K562 (cell line): Measurements from ENCODE around the gene RBM19. TPM values are rescaled to one million over a fixed set of nuclear protein-coding genes. Genes with fewer than 3 reads are reported as not detected.
A peak's percentile ranks its signal among the peaks of the same experiment; 100 is the strongest.

Experiments used
- ATAC-seq: fragments of 200-7000 bp; cut with Tn5 transposase; 3 replicates; pipeline ENCODE4 v1.9.1; 2020; ENCODE audit warnings: moderate library complexity
- BruUV-seq: library from RNA; stranded (reverse); fragments of 400-500 nt; replicated peaks from 2 replicates; lab custom pipeline; 2021; lab: Mats Ljungman, UMichigan
- CTCF ChIA-PET: fragments of 300-600 bp; formaldehyde crosslinking; extraction: SDS; loops from one replicate; lab custom pipeline; 2021; ENCODE audit warnings: low intra/inter-chr PET ratio; lab: Yijun Ruan, JAX
- POLR2A ChIA-PET: fragments of 300-600, 350-650 bp; sonication (Branson Sonifier 250); formaldehyde crosslinking; extraction: SDS; loops from one replicate; lab custom pipeline; 2021; ENCODE audit warnings: antibody characterized with exemption, inconsistent platforms; lab: Yijun Ruan, JAX
- DNase-seq, 4 experiments: peaks; one replicate each; pipeline versions ENCODE4 v3.0.0 to v3.0.0-alpha.2; 2011 to 2018; ENCODE audit warnings: low spot score in 3 of 4, mixed read lengths in 3 of 4; ENCODE audit errors: extremely low read depth in 1 of 4
- FAIRE-seq: peaks from 2 replicates; lab custom pipeline; 2011; peaks lifted over from hg19 to GRCh38; lab: Jason Lieb, UNC
- H2AFZ ChIP-seq: 2 replicates; pipeline ENCODE4 v1.6.0; 2011; ENCODE audit warnings: low read depth, low read length, control low read depth, inconsistent platforms
- H3K27ac ChIP-seq: fragments of 200-600 bp; 3 replicates; pipeline ENCODE4 v1.8.0; 2011; ENCODE audit warnings: low read depth, mild to moderate bottlenecking, control low read depth, inconsistent platforms, low read length, moderate library complexity, mixed read lengths; ENCODE audit errors: extremely low read depth
- H3K27me3 ChIP-seq, 2 experiments: fragments of 300-600 bp in 1 of 2; 2 replicates in 1 of 2; 3 replicates in 1 of 2; pipeline versions ENCODE4 v1.6.0 to v1.8.0; 2011; ENCODE audit warnings: inconsistent platforms in 2 of 2, low read length in 2 of 2, mild to moderate bottlenecking in 1 of 2, mixed read lengths in 1 of 2, moderate library complexity in 1 of 2; ENCODE audit not compliant: control insufficient read depth in 2 of 2, insufficient read depth in 2 of 2
- H3K36me3 ChIP-seq: fragments of 300-600 bp; 3 replicates; pipeline ENCODE4 v1.8.0; 2011; ENCODE audit warnings: mild to moderate bottlenecking, low read length, inconsistent platforms; ENCODE audit not compliant: control insufficient read depth, insufficient read depth
- H3K4me1 ChIP-seq, 2 experiments: fragments of 200-600 bp in 1 of 2; replicated peaks in 1 of 2; 2 replicates in 1 of 2; 3 replicates in 1 of 2; pipeline versions ENCODE4 v1.5.1 to v1.8.0; 2011; ENCODE audit warnings: inconsistent platforms in 2 of 2, low read length in 2 of 2, mild to moderate bottlenecking in 1 of 2, mixed read lengths in 1 of 2, moderate library complexity in 1 of 2; ENCODE audit not compliant: control insufficient read depth in 2 of 2, insufficient read depth in 2 of 2
- H3K4me2 ChIP-seq: 2 replicates; pipeline ENCODE4 v1.6.1; 2011; ENCODE audit warnings: low read length, control low read depth, inconsistent platforms, mixed read lengths; ENCODE audit not compliant: insufficient read depth
- H3K4me3 ChIP-seq: fragments of 200-600 bp; sonication (generic), shearing (Covaris generic); 2 replicates; pipeline ENCODE4 v1.5.1; 2016; ENCODE audit warnings: control low read depth, inconsistent platforms
- H3K79me2 ChIP-seq: fragments of 200-600 bp; 3 replicates; pipeline ENCODE4 v1.8.0; 2011; ENCODE audit warnings: low read length, inconsistent platforms; ENCODE audit not compliant: control insufficient read depth, insufficient read depth
- H3K9ac ChIP-seq, 2 experiments: 2 replicates each; pipeline versions ENCODE4 v1.6.0 to v1.6.1; 2011; ENCODE audit warnings: low read depth in 2 of 2, low read length in 2 of 2, control low read depth in 1 of 2, inconsistent platforms in 1 of 2, mild to moderate bottlenecking in 1 of 2, mixed read lengths in 1 of 2; ENCODE audit not compliant: insufficient read depth in 1 of 2
- H3K9me1 ChIP-seq: one replicate; pipeline ENCODE4 v1.6.0; 2011; ENCODE audit warnings: inconsistent platforms, mild to moderate bottlenecking, low read length, moderate library complexity; ENCODE audit not compliant: control insufficient read depth, insufficient read depth
- H3K9me3 ChIP-seq: replicated peaks from 2 replicates; pipeline ENCODE4 v1.5.1; 2011; ENCODE audit warnings: low read depth, low read length, inconsistent platforms; ENCODE audit not compliant: control insufficient read depth, insufficient read depth
- H4K20me1 ChIP-seq: replicated peaks from 2 replicates; pipeline ENCODE4 v1.6.1; 2011; ENCODE audit warnings: low read length, inconsistent platforms, mixed read lengths; ENCODE audit not compliant: control insufficient read depth, insufficient read depth
- CHD7 ChIP-seq: fragments of 200-600 bp; sonication (generic); IDR thresholded peaks from one replicate; pipeline ENCODE4 v1.6.1; 2012; ENCODE audit warnings: mild to moderate bottlenecking, low read depth, low read length, inconsistent platforms
- ZNF785 ChIP-seq: fragments of 250-450 bp; sonication (Bioruptor Pico); IDR thresholded peaks from 2 replicates; pipeline ENCODE4 v1.4.0; 2020; ENCODE audit warnings: mild to moderate bottlenecking
- WGBS: fragments of 100-300 bp; shearing (Covaris generic); methylation state at CpG from one replicate; pipeline ENCODE4 v1.1.6; 2016; ENCODE audit warnings: low coverage, mixed read lengths; ENCODE audit not compliant: insufficient coverage; ENCODE audit errors: missing lambda C conversion rate; 5-methylcytosine and 5-hydroxymethylcytosine counted together
- in situ Hi-C: fragments of 300-500 bp; cut with MboI; formaldehyde crosslinking; loops from 4 replicates; pipeline ENCODE4 v1.15.0; 2018; ENCODE audit warnings: inconsistent platforms, mixed read lengths
- intact Hi-C: fragments of 100-400 bp; cut with micrococcal nuclease; formaldehyde crosslinking; loops from 2 replicates; pipeline ENCODE4 v1.14.2; 2022
- polyA plus RNA-seq, 8 experiments: library from polyadenylated mRNA; depleted of rRNA in 4 of 8; stranded (reverse) in 5 of 8; unstranded in 3 of 8; fragments of >200 nt; fragmentation: Nextera tagmentation in 2 of 8; fragmentation: Illumina TruSeq in 1 of 8; extraction: Ambion mirVana in 2 of 8; extraction: Trizol in 1 of 8; gene quantifications; 2 replicates each; pipeline versions ENCODE4 v1.2.1 to v1.2.3, GENCODE V29; 2011 to 2014; ENCODE audit warnings: inconsistent platforms in 1 of 8, missing spikeins in 1 of 8
- total RNA-seq, 7 experiments: library from RNA; depleted of rRNA in 6 of 7; stranded (reverse); fragments of >200 nt in 6 of 7; fragmentation: Illumina TruSeq in 2 of 7; extraction: Trizol in 2 of 7; gene quantifications; 2 replicates each; pipeline versions ENCODE4 v1.2.1 to v1.2.3, GENCODE V29; 2011 to 2021; ENCODE audit warnings: low replicate concordance in 1 of 7
- TF ChIP-seq, protein P1 (sequence below), 2 experiments: IDR thresholded peaks; 2 replicates each; pipeline ENCODE4 v1.6.1; 2011; ENCODE audit warnings: borderline replicate concordance in 1 of 2, control low read depth in 1 of 2, low read depth in 1 of 2, low read length in 1 of 2, mild to moderate bottlenecking in 1 of 2, mixed read lengths in 1 of 2, moderate library complexity in 1 of 2; ENCODE audit not compliant: insufficient read depth in 1 of 2, insufficient read length in 1 of 2, poor library complexity in 1 of 2, severe bottlenecking in 1 of 2; ENCODE audit errors: extremely low read depth in 1 of 2

The RBM19 gene
- total and polyA plus RNA-seq, 9 of the 15 experiments (the other 6 are each of a cell fraction or from before 2014, with no cell fraction given) = 16.0 to 58.4 (median 37.9) TPM

DNA sequence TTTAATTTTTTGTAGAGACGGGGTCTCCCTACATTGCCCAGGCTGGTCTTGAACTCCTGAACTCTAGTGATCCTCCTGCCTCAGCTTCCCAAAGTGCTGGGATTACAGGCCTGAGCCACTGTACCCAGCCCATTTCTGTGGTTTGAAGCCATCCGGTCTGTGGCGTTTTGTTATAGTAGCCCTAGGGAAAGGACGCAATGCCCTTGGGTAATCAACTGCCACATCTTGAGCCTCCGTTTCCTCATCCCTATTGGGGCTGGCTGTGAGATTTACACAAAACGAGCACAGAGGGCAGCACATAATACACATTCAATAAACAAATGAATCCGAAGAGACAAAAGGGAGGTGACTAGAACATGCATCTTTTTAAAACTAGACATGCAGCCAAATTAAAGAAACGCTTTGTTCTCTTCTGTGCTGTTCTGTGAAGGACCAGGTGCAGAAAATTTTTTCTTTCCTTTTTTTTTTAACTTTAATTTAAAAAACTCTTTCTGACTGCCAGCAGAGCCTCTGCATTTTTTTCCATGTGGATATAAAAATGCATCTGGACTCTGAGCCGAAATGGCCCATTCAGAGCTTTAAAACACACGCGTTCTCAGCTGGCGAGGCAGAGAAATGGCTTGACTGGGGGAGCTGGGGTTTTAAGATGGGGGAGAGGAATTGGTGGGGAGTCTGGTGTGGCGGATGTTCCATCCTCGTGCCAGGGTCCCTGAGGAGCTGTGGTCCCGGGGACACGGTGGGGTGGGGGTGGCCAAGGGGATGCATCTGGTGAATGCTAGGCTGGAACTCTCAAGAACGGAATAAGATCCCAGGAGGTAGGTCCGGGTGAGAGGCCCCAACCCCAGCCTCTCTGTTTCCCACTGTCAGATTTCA, 119.0 kb downstream of the RBM19 start:
- no peak for ATAC-seq
- FAIRE-seq = no peak
- TF ChIP-seq ZNF785 (CRISPR knock-in tag) (no peak), CHD7 (no peak)
- TF ChIP-seq, protein P1, sequence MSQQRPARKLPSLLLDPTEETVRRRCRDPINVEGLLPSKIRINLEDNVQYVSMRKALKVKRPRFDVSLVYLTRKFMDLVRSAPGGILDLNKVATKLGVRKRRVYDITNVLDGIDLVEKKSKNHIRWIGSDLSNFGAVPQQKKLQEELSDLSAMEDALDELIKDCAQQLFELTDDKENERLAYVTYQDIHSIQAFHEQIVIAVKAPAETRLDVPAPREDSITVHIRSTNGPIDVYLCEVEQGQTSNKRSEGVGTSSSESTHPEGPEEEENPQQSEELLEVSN (IDR thresholded peaks at IDR 0.05; ENCODE audit: borderline replicate concordance in 1 of 2, extremely low read depth in 1 of 2, insufficient read depth in 1 of 2, insufficient read length in 1 of 2, low read depth in 1 of 2, low read length in 1 of 2, poor library complexity in 1 of 2, severe bottlenecking in 1 of 2) = no peak

More for the DNA sequence above, 119.0 kb downstream of the RBM19 start:
- Histone ChIP-seq H3K27me3 (no peaks in the 10 kb centered on the region), H4K20me1 (no peaks in the 10 kb centered on the region; the same call in 1 of the 2 replicates), H3K27ac (no peak overlapping the region), H3K4me2 (no peak overlapping the region), H3K9me3 (no peaks in the 10 kb centered on the region), H3K4me3 (no peak overlapping the region), H3K79me2 (no peaks in the 10 kb centered on the region), H3K9me1 (no peaks in the 10 kb centered on the region), H2AFZ (no peak overlapping the region), H3K36me3 (peaks cover 37% of the 10 kb centered on the region; the same call in 2 of the 3 replicates), H3K9ac (0 out of 4 replicates have a peak overlapping the region, but pooled peaks of 1 of the 2 experiments have one; percentile 14), H3K4me1 (peaks cover 0 to 9% of the 10 kb centered on the region in 2 experiments; a peak in 1 of 5 replicates)
- in situ Hi-C loops = no loop called here
- ChIA-PET CTCF (no interaction called here), POLR2A (no interaction called here)
- no peak for DNase-seq
- intact Hi-C loops = no loop called here
- 84% methylated on average over 16 of the region's 18 CpGs for WGBS
- BruUV-seq = no TSS peak
